HG02678 (cell line): ENCODE data around the gene TRIB2.
A peak's percentile ranks its signal among the peaks of the same experiment; 100 is the strongest.

Experiments used
- ATAC-seq: cut with Tn5 transposase; IDR thresholded peaks from one replicate; pipeline ENCODE4 v1.9.1; 2021; ENCODE audit warnings: mild to moderate bottlenecking, moderate library complexity; ENCODE audit not compliant: unreplicated experiment

The TRIB2 gene

DNA sequence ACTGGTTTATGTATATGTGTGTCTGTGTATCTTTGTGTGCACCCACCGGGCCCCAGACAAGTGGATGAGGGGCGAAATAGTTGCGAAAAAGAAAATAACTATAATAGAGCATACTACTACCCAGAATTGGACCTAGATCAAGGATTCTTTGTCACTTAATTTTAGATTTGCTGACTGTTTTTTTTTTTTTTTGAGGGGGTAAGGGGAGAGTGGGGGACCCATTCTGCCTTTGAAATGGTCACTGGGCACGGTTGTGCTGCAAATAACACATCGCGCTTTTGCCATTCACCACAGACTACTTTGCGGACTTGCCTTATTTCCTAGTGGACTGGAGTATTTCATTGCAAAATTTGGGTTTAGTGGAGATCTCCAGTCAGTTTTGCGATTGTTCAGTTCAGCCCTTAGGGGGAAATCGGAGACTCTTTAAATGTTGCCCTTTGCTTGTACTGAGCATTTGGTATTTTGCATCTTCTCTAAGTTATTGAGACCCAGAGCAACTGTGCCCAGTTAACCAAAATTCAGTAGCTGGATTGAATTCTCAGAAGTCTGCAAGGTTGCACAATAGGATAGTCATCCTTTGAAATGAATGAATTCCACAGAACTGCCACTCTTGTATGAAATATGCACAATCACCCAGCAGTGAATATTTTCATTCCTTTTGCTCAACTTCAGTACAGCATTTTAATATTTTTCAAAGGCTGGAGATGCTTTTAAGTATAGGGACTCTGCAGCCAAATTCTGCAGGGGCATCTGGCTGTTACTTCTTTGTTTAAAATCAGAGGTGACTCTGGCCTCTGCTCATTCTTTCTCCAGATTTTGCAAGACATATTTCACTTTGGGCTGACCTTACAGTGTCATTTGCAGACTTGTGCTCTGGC lies 2.9 kb downstream of the TRIB2 start:
- no peak for ATAC-seq

DNA sequence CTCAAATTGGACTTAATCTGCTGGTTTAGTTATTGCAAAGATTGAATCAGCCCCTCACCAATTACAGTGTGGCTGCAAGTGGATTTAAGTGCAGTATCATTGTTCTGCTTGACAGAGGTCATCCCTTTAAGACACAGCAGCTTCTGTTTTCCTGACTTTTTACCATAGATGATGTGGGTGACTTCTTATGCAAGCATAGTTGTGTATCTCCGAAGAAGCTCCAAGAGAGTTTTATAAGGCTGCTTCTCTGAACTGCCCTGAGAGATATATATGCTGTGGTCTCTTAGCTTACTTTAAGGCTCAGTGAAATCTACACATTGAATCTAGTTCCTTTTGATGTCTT lies 3.5 kb downstream of the TRIB2 start:
- ATAC-seq = no peak

DNA sequence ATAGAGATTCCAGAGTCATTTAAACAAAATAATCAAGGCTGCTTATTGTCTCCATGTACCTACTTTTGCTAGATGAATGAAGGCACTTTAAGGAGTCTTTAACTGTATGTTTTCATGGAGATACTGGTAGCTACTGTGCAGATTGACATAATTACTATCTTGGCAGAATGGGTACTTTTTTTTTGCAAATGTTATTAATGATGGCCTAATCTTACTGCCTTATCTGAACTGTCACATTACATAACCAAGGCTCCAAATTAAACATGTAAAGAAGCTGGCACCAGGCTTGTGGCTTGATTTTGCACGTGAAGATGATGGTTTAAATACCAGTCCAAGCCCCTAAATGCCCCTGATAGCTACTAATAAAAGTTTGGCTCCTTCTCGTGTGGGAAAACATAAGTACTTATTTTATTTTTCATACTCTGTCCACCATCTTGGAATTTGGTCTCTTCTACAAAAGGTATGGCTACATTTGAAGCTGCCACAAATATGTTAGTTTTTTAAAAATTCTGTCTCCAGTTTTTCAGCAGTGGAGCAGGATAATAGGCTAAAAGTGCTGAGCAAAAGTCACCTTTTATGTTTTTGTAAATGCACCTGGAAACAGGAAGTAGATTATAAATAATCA lies 4.1 kb downstream of the TRIB2 start:
- ATAC-seq = no peak

DNA sequence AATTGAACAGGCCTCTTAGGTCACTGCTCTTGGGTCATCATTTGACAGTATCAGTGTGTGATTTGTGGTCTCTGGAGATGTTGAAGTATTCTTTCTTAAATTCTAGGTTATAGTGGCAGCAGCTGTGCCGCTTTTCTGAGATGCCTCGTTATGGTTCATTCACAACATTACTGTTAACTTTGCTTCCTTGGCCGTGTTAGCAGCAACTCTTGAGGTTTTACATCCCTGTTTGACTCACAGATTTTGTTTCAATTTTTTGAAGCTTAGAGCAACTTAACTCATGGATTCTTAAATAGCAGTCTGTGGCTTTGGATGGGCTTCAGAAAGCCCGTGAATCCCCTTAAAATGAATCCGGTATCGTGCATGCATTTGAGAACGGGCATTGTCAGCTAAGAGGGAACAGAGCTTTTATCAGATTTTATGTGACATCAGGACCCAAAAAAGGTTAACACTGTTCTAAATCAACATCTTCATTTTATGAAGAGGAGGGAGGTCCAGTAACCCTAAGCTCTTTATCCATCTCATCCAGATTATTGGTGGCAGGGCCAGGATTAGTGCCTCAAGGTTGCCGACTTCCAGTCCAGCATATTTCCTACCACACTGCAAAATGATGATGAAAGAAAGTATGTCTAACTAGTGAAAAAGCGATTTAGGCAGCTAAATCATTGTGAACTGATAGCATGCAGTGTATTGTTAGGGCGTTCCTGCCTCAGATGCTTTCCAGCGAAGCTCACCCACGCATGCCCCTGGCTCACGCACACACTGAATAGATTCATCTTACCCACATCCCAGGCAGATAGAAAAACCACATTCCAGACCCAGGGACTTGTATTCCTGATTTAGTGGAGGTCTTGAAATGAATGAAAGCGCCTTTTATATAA lies 5.1 kb downstream of the TRIB2 start:
- ATAC-seq = no peak

DNA sequence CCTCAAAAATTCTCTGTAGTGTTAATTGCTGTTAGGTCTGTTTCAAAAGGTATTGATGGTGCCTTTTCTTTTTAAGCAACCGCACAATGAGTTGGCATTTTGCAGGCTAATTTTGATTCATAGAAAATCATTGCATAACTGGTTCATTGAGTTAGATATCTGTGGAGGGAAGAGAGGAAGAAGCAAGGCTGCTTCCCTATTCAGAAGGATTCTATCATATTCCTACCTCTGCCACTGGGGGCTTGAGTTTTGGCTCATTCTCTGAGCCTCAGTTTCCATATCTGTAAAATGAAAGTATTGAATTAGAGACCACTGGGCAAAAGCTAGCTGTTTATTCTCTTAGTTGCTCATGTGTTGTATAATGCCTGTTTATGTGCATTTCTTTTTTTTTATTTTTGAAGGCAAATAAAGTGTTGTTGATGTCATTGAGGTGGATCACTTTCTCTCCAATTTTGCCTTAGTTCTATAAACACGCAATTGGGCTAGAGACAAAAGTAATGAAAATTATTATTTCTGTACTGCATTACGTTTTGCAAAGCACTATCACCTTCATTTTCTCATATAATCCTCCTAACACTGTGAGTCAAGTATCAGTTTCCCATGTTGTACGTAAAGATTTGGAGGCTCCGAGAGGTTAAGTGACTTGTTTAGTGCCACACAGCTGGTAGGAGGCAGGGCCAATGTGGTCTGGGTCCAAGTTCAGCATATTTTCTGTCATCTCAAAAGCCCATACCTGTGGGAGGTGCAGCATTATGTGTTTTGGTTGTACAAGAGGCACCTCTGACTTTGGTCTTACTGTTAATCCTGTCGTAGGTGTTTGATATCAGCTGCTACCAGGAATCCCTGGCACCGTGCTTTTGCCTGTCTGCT lies 5.9 kb downstream of the TRIB2 start:
- no peak for ATAC-seq

DNA sequence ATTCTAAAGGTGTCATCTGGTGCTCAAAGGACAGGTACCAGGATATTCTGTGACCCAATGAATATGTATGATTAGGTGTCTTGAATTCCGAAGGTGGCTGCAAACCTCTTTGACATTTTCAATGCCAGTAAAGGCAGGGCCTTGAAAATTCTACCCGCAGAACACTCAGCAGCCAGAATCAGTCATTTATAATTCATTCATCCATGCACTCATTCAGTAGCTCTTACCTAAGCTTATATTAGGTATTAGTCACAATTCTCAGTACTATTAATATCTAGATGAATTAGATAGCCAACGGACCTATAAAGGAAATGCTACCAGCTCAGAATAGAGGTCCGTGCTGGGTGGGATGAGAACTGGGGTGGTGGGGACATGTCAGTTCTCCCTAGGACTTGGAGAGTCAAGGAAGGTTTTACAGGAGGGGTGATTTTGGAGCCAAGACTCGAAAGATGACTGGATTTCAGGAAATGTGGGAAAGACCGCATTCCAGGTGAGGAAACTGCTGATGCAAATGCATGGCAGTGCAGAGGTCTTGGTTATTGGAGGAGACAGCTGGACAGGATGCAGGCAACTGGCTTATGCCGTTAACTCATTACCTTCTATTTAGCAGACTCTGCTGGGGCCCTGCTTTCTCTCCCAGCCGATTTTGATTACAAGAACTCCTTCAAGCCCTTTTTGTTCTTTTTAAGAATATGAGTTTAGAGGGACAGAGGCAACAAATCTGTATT lies 7.2 kb downstream of the TRIB2 start:
- ATAC-seq = no peak

DNA sequence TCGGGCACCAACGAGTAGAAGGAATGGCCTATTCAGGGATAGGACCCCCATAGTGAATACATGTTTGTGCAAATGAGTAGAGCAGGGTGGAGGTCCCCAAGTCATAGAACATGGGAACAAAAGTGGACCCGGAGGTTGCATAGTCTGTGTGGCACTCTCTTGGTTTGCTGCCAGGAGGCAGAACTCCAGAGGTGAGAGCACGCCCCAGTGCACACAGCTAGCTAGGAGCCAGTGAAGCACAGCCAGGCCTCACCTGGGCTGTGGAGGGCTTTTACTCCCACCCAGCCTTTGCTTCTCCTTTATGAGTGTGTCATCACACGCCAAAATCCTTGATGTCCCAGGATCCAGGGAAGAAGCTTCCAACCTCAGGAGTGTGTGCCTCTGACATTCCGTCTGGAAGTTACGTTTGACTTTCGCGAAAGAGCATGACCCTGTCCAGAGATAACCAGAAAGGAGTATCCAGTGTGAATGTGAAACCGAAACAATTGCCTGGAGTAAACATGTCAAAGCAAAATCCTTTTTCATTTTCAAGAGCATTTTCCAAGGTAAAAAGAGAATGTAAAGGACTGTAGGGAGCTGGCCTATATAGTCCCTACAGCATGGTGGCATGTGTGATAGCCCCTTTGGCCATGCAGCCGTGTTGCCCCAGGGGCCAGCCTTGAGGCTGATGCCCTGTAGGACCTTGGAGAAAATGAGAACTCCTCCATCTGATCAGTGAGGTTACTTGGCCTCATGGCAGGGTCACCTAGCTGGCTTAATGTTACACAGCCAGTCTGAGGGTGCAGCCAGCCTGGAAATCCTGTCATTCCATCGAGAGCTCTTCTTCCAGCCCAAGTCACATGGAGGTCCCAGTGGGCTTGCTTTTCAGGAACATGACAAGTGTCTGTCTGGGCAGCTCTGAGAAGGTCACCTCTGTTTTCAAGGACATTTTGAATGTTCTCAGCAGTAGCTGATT lies 8.8 kb downstream of the TRIB2 start:
- ATAC-seq = no peak

DNA sequence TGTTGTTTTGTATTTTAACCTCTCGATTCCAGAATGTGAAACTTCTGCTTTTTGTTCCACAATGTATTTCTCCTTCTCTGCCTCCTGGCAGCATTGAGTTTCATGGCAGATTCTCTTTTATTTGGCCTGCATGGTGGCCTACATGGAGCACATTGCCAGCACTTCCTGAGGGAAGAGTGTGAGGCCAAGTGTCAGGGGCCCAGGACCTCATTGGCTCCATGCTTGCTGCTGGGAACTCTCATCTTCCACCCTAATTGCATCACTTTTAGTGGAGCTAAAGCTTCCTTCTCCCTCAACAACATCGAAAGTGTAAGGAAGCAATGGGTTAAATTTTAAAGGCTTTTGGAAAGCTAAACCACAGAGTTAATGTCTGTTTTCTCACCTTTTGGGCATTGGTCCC lies 9.5 kb downstream of the TRIB2 start:
- no peak for ATAC-seq

DNA sequence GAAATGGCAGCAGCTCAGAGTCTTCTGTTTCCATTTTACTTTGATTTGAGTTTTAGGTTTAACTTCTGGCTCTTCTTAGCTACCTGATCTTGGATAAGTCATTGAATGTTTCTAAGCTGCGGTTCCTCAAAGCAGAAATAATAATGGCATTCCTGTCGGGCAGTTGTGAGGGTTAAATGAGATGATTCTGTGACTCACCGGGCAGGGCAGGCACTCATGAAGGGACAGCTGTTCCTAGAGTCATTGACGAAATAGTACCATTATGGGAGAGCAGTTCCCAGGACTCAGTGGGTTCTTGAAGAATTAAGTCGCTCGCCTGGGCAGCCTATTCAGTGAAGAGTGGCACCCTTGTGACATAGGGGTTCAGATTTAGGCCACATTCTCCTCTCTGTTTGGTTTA lies 10.3 kb downstream of the TRIB2 start:
- no peak for ATAC-seq

DNA sequence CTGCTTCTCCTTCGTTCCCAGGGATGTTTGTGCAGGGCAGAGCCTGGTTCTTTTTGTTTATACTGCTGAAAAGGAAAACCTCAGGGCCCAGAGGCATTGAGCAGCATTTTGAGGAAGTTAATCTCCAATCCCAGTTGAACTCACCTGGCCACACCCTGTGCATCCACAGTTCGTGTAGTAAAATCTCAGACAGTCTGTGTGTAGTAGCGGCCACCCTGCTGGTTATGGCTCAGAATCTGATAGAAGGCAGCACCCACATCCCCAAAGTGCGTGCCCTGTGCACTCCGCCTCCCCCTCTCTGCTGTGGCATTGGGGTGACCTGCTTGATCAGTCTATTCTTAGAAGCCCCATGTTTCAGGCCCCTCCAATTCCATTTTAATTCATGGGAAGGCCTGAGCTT lies 10.9 kb downstream of the TRIB2 start:
- no peak for ATAC-seq

DNA sequence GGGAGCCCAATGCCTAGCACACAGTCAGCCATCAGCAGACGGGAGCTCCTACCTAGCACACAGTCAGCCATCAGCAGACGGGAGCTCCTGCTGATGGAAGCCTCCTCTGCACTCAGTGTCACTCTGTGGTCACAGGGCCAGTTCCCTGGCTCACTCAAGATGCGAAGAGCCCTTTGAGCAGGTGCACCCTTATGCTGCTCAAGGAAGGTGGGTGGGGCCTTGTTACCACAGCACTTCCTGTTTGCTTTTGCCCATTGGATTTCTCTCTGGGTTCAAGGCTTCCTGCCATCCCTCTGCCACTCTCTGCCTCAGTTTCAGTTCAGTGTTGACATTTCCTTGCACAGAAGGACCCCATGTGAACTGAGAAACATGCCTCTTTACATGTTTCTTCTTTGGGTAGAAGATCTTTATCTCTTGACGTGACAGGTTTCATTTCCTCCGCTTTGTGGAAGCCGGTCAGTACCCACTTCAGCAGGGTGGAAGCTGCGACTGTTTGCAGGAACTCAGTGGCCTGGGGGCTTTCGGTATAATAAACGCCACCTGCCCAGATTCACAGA lies 11.6 kb downstream of the TRIB2 start:
- ATAC-seq = peak; percentile 84

DNA sequence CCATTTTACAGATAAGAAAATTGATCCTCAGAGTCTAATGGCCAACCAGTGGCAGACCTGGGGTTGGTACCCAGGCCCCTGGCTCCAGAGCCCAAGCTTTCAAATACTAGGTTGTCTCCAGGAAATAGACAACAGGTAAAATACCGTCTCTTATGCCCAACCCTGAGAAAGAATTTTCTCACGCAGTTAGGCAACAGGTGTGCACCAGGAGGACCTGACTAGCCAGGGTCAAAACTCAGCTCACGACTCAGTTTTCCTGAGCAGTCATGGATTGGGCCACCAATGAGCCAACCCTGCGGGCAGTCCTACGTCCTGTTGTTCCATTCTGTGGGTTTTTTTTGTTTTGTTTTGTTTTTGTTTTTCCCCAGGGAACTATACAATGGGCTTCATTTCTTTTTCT lies 13.5 kb downstream of the TRIB2 start:
- no peak for ATAC-seq

DNA sequence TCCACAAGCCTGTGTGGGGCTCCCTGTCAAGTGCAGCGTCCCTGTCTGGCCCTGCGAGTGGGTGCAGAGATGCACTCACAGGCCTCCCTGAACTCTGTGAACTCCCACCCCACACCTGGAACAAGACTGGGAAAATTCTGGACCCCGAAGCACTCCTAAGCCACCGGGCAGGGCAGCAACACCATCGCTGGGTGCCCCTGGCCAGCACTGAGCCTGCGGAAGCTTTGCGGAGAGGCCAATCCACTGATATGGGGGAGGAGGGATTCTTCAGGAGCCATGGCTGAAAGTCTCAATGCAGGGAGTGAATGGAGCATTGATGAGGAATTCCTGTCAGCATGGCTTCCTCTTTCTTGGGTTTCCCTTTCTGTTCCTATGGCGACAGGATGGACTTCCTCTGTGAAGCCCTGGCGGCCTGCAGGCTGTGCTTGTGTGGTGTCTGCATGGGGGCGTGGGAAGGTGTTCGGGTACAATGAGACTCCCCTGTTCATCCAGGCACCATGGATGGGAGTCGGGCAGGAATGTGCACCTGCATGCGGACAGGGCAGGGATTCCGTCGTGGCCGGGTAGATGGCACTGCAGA lies 15.1 kb downstream of the TRIB2 start:
- no peak for ATAC-seq

DNA sequence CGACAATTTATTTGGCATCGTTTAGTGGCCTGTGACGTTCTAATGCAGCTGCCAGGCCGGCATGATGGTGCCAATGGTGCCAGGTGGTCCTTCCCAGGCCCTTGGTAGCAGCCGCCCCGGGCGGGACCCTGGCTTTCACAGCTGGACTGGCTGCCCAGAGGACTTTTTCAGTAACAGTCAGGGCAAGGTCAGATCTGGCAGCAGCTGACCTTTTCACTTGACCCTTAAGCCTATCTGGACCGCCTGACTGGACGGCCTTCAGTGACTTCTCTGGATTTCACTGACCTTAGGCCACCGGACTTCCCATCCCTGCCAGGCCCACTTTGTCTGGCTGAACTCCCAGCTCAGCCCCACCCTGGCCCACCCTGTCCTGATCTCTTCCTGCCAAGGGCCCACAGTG lies 15.9 kb downstream of the TRIB2 start:
- no peak for ATAC-seq

DNA sequence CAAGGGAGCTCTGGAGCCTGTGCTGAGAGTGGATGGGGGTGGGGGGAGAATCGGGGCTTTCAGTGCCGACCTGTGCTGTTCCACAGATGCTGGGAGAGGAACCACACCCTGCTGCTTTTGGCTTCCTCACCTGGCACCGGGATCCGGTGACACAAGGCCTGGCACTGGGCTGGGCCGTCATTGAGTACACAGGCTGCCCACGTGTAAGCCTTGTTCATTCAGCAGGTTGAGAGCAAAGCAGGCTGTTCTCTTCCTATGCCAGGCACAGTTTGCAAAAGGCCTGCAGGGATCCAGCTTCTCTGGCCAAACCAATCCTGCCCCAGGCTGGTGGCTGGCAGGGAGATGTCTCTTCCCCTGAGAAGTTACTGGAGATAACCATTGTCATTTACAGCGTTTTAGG lies 17.1 kb downstream of the TRIB2 start:
- ATAC-seq = no peak

DNA sequence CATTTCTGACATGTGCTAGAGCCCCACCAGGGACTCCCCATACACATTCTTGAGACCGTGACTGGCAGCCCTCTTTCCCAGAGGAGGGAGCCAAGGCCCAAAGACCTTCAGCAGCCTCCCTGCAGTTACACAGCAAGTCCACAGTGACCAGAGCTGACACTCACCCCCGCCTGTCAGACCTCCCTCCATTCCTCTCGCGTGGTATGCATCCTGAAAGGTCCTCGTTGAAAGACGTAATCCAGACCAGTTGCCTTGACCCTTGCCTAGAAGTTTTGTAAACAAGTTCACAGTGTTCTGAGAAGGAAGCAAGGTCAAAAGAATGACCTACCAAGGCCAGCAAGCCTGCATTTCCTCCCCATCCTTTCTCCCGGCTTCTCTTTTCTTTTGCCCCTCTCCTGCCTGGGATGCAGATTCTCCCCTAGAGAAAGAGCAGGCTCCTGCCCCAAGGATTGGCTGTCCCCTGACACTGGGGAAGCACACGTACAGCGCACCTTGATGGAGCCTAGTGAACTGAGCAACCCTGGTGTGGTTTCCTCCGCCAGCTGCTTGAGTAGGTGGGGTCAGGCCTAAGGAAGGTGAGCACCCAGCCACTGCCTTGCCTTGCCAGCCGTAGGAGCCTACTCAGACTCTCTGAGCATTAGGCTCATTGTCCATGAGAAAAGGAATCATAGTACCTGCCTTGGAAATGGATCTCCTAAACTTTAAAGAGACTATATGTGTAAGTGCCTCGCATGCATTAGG lies 18.3 kb downstream of the TRIB2 start:
- ATAC-seq = no peak

DNA sequence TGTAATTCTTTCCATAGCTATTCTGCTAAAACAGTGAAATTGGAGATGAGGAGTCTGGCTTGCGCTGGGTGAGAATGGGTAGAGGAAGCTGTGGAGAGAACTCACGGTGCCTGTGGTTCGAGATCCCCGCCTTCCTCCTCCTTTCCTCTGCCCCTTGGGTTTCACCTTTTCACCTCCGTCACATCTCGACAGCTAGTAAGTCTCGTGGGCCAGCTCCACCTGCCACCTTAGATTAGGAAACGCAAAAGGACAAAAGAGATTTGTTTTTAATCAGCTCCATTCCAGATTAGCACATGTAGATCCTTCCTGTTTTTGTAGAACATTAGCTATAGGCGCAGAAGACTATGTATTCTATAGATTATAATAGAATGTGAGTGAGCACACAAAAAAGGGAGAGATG lies 20.6 kb downstream of the TRIB2 start:
- no peak for ATAC-seq
